GM12873 (cell line): ENCODE data around the gene WBP1L.
A peak's percentile ranks its signal among the peaks of the same experiment; 100 is the strongest.

Source experiments
- TF ChIP-seq, protein P1 (sequence below): IDR thresholded peaks from 2 replicates; pipeline ENCODE4 v1.5.1; 2012; ENCODE audit warnings: low read depth, mild to moderate bottlenecking, moderate library complexity, low read length, control low read depth; ENCODE audit not compliant: insufficient read depth; ENCODE audit errors: missing control alignments

The WBP1L gene

GRCh38 chr10:102832987-102833386 lies 89.2 kb downstream of the WBP1L start:
- TF ChIP-seq, protein P1, sequence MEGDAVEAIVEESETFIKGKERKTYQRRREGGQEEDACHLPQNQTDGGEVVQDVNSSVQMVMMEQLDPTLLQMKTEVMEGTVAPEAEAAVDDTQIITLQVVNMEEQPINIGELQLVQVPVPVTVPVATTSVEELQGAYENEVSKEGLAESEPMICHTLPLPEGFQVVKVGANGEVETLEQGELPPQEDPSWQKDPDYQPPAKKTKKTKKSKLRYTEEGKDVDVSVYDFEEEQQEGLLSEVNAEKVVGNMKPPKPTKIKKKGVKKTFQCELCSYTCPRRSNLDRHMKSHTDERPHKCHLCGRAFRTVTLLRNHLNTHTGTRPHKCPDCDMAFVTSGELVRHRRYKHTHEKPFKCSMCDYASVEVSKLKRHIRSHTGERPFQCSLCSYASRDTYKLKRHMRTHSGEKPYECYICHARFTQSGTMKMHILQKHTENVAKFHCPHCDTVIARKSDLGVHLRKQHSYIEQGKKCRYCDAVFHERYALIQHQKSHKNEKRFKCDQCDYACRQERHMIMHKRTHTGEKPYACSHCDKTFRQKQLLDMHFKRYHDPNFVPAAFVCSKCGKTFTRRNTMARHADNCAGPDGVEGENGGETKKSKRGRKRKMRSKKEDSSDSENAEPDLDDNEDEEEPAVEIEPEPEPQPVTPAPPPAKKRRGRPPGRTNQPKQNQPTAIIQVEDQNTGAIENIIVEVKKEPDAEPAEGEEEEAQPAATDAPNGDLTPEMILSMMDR: no peak

DNA sequence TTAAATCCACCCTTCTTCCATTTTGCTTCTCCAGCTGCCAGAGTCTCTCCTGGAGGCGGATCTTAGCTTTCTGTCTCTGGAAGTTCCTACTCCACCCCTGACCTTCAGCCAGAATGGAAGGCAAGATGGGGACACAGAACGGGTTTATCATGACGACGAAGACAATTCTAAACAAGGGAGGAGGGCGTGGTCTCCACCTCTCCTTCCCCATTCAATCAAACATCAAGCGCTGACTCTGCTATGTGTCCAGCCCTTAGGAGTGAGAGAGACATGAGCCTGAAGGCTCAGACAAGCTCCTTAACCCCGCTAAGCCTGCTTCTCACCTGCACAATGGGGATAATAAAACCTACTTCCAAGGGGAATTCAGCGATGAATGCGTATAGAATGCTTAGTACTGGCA lies 90.4 kb downstream of the WBP1L start:
- TF ChIP-seq, protein P1: no peak

DNA sequence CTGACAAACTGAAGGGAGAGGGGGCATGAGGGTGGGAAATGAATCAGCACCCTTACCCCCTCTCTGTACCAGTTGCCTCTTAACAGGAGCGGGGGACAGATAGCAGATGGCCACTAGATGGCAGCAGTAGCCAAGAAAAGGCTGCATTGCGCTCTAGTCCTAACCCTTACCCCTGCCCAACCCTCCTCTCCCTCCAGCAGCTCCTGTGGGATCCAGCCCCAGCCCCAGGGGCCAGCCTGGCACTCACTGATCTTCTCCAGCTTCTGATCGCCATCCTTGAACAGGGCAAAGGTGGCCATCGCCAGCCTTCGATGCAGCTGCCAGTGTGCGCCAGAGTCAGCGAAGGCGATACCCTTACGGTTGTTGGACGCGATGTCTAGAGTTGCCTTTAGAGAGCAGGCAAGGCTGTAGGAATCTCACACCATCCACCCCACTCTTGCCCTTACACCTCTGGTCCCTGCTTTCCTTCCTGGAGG lies 91.3 kb downstream of the WBP1L start:
- TF ChIP-seq, protein P1: peak; percentile 95

- TF ChIP-seq, protein P1: no peak
Observed at GRCh38 chr10:102837230-102837721, 93.5 kb downstream of the WBP1L start, which contains the start of gene CYP17A1. CYP17A1 (minus strand) TSS chr10:102837413; CDS start chr10:102837361, 52 bp downstream.

- TF ChIP-seq, protein P1: no peak
Observed at GRCh38 chr10:102841827-102842345, 98.1 kb downstream of the WBP1L start.

DNA sequence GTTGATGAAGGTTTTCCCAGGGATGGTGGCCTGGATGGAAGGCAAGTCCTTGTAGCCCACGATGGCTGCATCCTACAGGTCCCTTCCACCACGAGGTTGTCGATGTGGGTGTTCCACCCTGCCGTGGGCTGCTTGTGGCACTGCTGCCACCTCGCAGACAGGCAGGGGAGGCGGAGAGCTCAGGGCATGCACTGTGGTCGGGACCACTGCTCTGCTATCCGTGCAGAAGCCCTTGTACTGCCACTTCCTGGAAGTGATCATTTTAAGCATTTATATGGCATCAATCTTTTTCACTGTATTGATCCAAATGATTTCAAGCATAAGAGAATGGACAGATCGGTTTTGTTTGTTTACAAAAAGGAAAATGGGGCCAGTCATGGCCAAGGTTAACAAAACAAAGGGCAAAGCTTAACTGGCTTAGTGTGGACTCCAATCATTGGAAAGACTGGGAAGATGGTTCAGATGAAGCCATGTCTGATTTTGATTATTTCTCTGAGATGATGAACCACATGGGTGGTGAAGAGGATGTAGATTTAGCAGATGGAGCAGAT lies 101.7 kb downstream of the WBP1L start:
- TF ChIP-seq, protein P1: no peak

DNA sequence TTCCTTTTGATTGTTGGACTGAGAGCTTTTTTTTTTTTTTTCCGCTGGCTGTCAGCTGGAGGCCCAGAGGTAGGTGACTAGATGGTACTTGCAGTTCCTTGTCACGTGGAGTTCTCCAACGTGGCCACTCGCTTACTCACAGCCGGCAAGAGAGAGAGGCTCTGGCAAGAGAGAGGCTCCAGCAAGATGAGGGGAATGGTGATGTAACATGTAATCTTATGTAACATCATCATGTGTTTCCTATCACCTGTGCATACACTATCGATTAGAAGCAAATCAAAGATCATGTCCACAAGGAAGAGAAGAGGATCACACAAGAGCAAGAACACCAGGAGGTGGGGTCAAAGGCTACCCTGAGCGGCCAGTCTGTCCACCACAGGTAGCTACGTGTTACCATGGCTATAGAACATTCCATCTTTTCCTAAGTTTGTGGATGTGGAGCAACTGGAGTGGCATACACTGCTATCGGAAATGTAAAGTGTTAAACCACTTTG lies 106.3 kb downstream of the WBP1L start:
- TF ChIP-seq, protein P1: no peak
